Stimulated activated CD4-positive, alpha-beta T cell treated with anti-CD3 and anti-CD28 coated beads, Interleukin-12 subunit alpha, Interleukin-12 subunit beta, amount 100 ng/mL, for 24 hours (primary cell): ENCODE results near the gene BRINP1.

Experiments used
- DNase-seq, 2 experiments: peaks; one replicate each; pipeline ENCODE4 v3.0.0-alpha.2; 2020; ENCODE audit warnings: low read depth in 2 of 2

Gene BRINP1

DNA sequence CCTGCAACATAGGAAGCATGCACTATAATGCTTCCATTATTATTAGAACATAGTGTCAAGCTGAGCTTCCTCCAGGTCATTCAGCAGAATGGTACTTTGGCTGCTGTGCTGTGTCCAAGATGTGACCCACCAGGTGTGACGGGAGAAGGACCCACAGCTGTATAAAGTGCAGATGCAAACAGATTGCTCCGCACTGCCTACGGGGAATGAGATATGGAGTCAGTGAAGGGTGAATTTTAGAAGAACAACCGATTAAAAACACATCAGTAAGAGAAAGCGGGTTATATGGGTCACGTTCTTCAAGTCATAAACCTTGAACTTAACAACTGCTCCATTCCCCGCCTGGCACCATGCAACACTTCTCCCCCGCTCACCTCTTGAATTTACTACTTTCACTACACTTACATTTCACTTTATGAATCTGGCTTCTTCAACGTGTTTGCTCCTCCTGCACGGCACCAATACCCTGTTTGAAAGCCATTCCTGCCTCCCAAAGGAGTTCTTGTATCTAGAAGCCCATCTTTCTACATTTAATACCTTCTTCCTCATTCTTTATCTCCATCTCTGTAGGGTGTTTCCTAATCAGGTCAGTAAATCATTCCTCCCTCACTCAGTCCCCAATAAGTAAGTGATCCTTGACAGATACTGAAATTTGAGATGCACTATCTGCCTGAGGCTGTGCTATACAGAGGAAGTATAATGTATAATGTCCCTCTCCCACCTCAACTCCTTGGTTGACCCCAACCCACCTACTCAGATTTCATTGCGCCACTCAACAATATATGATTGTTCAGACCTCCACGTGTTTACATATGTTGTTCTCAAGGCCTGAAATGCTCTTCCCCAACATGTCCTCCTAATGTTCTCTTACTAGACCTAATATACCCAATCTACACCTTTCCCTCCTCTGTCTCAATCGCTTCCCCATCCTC lies 25.9 kb downstream of the BRINP1 start:
- DNase-seq: no peak

DNA sequence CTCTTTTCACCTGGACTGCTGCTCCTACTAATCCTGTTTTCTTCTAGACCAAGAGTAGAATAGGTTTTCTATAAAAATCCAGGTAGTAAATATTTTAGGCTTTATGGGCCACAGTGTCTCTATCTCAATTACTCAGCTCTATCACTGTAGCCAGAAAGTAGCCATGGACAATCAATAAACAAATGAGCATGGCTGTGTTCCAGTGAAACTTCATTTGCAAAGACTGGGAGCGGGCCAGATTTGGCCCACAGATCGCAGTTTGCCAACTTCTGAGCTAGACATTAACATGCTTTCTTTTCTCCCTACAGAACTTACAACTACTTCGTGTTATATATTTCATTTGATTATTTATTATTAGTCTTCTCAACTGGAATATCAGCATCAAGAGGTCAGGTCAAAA lies 30.2 kb downstream of the BRINP1 start:
- no peak for DNase-seq

DNA sequence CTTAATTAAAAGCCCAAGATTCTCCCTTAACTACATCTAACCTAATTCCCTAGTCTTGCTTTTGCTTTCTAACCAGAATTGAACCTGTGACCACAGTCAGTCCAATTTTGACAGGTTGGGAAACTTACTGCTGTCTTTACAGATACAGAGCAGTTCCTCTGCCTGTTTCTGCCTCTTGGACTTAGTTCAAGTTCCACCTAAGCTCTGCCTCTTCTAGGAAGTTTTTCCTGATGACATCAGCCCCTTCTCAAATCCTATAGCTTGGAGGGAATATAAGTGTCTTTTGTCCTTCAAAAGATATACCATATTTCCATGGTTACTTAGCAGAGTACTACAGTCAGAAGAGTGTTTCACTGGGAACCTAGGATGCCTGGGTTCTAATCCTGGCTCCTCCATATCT lies 31.7 kb downstream of the BRINP1 start:
- no peak for DNase-seq

DNA sequence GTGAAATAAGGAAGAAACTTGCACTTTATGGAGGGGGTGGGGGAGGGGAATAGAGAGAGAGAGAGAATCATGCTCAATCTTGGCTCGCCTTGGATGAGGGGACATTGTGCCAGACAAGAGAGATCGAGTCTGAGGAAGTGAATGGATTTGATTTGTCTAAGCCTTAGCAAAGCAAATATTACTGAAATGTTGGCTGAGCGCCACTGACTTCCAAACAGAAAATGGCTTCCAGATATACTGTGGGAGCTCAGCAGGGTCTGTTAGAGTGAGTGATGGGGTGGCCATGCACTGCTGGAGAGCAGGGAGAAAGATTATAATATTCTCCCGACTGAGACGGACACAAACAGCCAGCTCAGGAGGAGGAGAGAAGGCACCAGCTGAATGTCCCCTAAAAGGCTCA lies 34.5 kb downstream of the BRINP1 start:
- no peak for DNase-seq

DNA sequence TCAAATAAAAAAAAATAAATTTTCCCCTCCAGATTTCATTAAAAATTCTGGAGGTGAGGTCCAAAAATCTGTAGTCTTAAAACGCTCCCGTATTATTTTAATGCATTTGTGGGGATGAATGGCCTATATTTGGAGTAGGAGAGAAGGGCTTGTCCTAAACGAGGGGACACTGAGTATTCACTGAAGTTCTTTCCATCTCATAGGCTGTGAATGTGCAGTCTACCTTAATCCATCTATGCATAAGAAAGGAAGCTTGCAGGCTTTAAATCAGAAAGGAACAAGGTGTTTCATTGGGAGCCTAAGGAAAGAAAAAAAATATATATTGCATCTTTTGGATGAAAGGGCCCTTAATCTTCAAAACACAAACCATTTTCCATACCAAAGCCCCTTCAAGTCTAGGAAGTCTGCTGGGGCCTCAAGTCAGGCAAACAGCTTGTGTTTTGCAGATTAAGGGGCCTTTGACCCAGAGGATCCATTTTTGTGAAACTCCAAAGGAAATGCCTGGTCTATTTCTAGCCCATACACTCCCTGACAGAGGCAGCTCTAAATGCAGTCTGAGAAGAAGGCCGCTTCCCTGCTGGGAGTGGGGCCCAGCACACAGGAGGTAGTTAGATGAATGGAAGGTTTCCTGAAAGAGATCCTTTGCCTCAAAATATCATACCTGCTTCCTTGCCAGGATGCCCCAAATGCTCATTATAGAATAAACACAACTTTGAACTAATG lies 35.6 kb downstream of the BRINP1 start:
- DNase-seq: no peak

DNA sequence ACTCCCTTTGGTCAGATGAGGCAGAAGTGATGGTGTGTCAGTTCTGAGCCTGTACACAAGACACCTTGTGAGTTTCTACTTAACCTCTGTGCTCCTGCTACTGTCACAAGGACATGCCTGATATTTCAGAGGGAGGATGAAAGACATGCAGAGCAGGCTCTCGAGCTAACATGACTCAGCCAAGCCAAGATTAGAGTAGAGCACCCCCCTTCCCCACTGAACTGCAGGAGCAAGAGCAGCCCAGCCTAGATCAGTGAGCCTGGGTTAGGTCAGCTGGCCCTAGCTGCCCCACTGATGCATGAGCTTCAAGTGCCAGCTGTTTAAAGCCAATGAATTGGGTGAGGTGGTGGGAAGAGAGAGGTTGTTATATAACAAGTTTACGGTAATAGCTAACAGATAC lies 36.7 kb downstream of the BRINP1 start:
- no peak for DNase-seq

DNA sequence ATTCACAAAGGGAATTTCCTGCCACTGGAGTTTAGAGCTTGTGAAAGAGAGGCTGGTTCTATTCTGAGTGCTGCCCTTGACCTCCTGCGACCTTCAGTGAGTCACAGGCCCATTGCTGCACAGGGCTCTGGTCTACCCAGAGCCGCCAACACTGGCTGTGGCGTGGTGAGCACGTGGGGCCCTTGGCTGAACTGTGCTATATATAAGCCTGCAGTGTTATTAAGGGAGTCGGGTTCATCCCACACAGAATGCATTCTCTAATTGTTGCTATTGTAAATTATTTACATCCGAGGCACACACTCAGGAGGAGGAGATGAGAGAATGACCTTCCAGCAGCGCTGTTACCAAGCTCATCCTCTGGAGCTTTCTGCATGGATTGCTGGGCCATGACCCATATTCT lies 47.1 kb downstream of the BRINP1 start:
- no peak for DNase-seq

DNA sequence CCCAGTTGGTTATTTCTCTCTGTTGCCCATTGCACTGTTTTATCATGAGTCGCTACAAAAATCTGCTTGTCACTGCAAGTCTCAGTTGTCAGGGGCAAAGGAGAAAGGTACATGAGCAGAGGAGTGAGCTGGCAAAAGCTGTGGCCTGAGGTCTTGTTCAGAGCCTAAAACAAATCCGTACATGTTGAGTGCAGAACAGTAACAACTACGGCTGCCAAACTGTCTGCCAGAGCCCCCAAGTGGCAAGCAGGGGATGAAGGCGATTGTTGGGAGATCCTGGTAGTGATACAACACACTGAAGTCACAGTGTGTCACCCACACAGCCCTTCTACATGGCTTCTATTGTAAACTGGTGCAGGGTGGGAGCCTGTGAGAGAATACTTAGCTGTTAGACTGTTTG lies 50.9 kb downstream of the BRINP1 start:
- no peak for DNase-seq

DNA sequence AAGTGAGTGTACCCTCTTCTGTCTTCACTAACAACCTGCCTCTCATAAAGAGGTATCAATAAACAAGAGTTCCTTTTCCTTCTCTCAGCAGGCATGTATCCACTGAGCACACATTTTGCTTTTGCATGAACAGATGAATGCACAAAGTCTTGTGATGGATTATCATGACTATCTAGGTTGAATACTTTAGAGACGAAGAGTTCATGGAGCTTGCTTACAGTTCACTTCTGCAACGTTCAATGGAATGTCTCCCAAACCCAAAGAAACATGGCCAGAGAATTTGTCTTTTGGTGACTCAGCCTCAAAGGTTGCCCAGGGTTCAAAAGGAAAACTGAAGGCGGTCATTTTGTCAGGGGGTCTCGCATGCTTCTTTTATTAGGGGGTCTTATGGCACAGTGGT lies 55.4 kb downstream of the BRINP1 start:
- no peak for DNase-seq

DNA sequence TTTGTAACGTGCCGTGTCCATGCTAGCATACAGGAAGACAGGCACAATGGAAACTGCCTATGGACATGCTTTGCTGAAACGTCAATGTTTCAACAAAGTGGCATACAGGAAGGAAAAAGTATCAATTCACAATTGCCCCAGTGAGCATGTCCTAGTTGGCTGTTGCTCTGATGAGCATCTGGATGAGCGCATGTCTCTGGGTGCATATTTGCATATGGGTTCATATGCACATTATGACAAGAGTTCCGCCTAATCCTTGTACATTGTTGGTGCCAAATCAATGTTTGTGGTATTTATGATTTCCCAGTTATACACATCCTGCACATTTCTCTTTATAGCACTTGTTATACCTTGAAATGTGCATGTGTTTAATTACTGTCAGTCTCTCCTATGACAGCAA lies 58.5 kb downstream of the BRINP1 start:
- DNase-seq: no peak

DNA sequence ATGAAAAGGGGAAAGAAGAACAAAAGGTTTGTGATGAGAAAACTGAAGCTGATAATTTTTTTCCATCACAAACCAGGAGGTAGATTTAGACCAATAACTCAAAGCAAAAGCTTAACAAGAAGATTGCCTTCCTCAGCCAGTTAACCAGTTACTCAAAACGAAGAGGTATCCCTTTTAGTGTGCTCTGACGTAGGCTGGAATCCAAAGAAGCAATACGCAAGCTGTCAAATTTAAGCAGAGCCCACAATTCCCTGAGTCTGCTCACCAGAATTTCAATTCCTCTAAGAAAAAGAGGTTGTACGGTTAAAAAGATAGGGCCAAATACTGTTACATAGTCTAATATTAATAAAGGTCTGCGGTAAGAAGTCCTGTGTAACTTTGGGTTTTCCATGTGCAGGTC lies 61.8 kb downstream of the BRINP1 start:
- no peak for DNase-seq

DNA sequence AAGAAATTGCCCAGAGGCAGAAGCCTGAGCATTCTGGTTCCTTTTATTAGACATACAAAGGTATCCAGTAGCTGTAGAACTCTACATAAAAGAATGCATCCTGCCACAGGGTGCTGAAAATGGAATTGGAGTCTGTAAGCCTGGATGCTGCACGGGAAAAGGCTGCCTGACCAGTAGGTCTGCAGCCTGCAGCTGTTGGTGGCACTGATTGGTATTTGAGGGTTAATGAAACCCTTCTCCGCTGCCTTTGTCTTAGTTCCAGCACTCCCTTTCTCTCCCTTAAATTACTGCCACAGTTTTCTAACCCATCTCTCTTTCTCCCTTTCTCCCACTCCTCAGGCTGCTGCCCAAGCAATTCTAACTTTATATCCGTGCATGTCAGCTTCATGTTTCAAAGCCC lies 64.7 kb downstream of the BRINP1 start:
- no peak for DNase-seq

DNA sequence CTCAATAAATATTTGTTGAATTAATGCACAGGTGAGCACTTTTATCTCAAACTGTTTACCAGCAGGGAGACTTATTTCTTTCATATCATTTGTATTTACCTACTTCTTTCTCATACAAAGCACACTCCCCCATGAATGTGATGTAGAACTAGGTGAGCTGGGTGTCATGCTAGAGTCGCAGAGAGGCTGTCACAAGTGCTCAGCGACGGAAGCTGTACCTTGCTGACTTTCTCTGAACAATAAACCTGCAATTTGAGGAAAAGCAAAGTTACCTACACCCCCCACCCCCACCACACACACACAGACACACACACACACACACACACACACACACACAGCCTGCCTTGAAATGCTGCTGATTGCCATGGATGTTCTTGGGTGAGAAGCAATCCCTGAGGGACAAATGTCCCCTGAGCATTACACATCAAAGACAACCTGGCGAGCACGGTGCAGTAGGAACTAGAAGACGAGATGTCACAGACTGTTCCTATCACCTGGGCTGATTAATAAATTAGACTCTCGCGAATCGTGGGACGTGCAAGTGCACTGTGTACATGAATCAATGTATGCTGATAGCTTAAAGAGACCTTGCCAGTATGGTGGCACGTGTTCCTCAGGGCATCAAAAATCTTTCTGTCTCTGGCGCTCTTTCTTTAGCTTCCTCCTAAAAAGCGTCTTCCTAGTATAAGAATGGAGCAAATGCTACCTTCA lies 66.1 kb downstream of the BRINP1 start:
- no peak for DNase-seq

DNA sequence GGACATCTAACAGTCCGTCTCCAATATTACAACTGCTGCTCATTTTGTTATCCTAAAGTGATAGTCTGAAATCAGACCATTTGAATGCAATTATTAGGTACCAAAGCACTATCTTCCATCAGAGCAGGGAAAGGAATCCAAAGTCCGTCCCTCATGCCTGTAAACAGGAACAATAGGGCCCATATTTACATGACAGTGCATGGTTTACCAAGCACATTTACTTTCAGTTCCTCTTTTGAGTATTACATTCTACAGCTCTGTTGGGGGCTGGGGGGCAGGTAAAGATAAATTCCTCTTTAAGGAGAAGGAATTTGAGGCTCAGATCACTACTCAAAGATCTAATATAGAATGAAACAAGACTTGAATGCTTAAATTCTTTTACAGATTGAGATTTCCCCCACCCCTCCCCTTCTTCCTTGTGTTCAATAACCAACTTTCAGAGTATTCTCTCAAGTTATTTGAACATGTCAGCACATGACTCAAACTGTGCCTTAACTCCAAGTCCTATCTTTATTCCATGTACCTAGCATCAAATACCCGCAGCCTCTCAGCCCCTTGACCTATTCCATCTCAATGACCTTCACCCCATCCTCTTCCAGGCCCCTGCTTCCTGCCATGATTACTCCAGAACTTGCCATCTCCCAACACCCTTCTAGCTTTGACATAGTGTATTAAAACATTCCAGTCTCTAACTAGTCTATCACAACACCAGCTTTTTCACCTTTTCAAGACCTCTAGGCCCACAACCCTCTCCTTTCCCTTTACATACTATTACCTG lies 71.0 kb downstream of the BRINP1 start:
- DNase-seq: no peak

DNA sequence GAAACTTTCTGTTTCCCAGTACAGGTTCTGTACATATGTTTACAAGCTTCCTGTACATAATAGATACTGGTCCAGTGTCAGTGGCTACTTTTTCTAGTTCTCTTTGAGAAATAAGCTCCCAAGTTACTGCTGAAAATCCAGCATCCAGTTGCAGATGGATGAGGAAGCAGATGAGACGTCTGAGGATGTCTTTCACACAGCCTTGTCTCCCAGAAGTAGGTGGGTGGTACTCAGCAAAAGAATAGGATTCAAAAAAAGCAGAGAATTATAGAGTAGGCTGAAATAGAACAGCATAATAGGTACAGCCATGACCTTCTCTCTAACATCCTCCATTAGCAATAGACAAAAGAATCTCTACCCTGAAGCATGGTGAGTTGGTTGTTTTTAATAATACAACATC lies 77.7 kb downstream of the BRINP1 start:
- DNase-seq: no peak

DNA sequence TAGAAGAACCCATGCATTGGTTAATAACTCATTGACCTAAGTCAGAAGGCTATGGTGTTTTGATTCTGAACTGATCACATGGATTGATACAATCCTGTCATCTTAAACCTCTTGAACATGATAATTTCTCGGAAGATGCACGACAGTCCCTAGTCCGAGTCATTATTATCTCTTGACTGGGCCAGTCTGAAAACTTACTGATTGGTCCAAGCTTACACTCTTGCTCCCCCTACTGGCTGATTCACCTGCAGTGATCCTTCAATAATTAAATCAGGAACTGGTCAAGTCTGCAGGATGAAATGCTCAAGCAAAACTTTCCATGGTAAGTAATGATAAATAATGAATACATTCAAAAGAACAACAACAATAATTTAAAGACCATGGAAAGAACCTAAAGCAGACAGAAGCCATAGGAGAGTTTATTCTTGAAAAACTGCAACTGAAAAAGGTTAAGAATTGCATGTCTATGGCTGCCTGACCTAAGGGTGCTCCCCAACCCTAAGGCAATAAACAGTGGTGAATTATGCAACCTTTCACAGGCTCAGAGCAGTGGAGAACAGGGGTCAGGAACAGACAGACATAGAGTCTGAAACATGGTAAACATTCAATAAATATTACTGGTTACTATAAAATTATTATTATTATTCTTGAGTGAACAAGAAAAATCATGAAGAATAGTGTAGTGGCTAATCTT lies 79.3 kb downstream of the BRINP1 start:
- no peak for DNase-seq

DNA sequence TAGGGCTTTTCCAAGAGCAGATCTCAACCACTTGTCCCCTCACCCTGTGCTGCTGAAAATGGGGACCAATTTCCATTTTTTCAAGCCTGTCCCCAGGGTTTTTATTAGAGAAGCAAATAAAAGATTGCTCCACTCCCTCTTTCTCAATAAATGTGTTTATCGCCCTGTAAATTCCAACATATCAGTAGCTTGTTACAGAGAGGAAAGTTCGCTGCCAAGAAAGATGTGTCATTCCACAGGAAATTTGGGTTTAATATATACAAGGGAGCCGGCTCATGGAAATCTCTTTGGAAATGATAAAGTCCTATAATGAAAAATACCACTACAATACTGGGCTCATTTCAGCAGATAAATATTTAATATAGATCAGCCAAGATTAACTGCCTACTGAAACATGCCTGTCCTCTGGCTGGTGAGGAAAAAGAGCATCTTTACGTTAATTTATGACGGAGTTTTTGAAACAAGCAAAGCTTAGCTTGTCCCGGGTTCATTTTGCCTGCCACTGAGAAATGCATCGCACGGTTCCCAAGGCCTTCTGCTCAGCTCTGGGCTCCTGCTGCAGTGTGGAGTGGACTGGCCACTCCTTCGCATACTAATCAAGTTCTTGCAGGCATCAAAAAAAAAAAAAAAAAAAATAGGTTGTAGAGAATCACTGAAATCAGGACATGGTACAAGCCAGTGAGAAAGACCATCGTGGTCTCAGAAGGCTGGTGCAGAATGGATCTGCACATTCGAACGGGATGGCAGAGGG lies 84.5 kb downstream of the BRINP1 start:
- no peak for DNase-seq

DNA sequence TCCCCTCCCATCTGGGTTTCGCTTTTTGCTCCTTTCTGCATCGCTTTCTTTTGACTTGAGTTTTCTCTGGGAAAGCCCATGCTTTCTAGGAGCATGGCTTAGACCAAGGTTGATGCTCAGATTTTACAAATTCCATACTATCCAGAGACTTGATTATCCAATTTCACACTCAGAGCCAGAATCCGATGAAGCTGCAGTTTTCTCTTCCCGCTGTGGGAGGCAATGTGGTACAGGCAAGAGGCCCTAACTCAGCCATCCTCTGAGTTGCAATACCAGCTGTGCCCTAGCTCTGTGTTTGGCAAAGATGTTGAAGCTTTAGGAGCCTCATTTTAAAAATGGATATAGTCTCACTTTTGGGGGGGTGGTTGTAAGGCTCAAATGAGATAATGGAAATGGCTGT lies 85.1 kb downstream of the BRINP1 start:
- DNase-seq: no peak

DNA sequence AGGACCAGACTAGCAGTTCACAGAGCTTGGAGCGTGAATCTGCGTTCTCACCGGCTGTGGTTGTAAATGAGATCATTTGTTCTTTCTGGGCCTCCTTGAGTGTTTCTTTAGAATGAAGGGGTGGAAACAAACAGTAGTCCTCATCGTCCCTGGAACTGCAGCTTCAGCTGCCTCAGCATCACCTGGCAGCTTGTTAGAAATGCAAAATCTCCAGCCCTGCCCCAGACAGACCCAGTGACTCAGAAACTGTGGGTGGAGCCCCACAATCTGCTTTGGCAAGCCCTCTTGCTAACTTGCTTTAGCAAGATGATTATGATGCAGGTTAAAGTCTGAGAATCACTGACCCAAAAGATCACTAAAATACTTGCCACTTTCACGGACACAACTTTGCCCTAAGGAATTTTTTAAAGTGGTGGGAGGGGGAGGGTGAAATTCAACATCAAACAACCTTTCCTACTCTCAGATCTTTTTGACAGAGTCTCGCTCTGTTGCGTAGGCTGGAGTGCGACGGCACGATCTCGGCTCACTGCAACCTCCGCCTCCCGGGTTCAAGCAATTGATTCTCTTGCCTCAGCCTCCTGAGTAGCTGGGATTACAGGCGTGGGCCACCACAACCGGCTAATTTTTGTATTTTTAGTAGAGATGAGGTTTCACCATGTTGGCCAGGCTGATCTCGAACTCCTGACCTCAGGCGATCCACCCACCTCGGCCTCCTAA lies 86.0 kb downstream of the BRINP1 start:
- DNase-seq: no peak
